Measurements from ENCODE around the gene SUMO2. TPM values are rescaled to one million over a fixed set of nuclear protein-coding genes. Genes with fewer than 3 reads are reported as not detected.

Gene SUMO2
- polyA plus RNA-seq, 3 donors = 64.9 to 318 (median 282) TPM

- peaks cover 17 to 21% of the 10 kb centered on the region in 2 donors for H3K4me1 ChIP-seq (ENCODE audit: control insufficient read depth in 1 of 2, insufficient read depth in 2 of 2, low read length in 2 of 2)
- H3K4me3 Mint-ChIP-seq = no peak overlapping the region
- peaks cover 32% of the 10 kb centered on the region for H3K79me2 ChIP-seq (ENCODE audit: insufficient read depth, low read length)
- WGBS (ENCODE audit: insufficient coverage) = 97% methylated on average over 6 of the region's 9 CpGs
- peak overlapping the region; percentile 93 for H2AFZ ChIP-seq (ENCODE audit: insufficient read depth, low read depth, low read length, poor library complexity, severe bottlenecking)
- peaks cover 25% of the 10 kb centered on the region for H3K4me1 Mint-ChIP-seq
- H3K27ac ChIP-seq (ENCODE audit: low read depth in 1 of 2, low read length in 2 of 2) = peak overlapping the region in 1 of 2 donors; percentile 88
- DNase-seq = no peak
- H3K9me3 Mint-ChIP-seq = no peaks in the 10 kb centered on the region
- H3K36me3 Mint-ChIP-seq = peaks cover 4 to 12% of the 10 kb centered on the region in 2 donors
- intact Hi-C loops (cut with micrococcal nuclease) = loop anchor here (2.0 to 5.0 kb wide), 2 partner anchors 29 to 137 kb away; partner anchors contain the start of genes ATP5PD (in 2 of the 2), KCTD2 (in 2 of the 2) and JPT1 (in 1 of the 2)
- H3K27me3 Mint-ChIP-seq (ENCODE audit: low read depth in 3 of 3) = peaks cover 2 to 4% (median 2%) of the 10 kb centered on the region in 3 donors
- no peak overlapping the region for H3K9ac ChIP-seq (ENCODE audit: insufficient read depth, low read length, poor library complexity, severe bottlenecking)
- no peaks in the 10 kb centered on the region for H3K27me3 ChIP-seq (ENCODE audit: control insufficient read depth in 2 of 2, insufficient read depth in 2 of 2, low read length in 2 of 2)
- no peak for TF ChIP-seq CTCF (IDR thresholded peaks at IDR 0.05)
- peaks cover 30% of the 10 kb centered on the region for H4K20me1 ChIP-seq (ENCODE audit: insufficient read depth, low read length)
- H3K36me3 ChIP-seq (replicated peaks in 1 of 2; ENCODE audit: control insufficient read depth in 1 of 2, insufficient read depth in 2 of 2, low read length in 2 of 2) = peaks cover 7 to 13% of the 10 kb centered on the region in 2 donors
- H3K9me3 ChIP-seq (replicated peaks in 1 of 2; ENCODE audit: control insufficient read depth in 1 of 2, insufficient read depth in 1 of 2, low read length in 2 of 2) = no peaks in the 10 kb centered on the region
- H3K4me3 ChIP-seq (replicated peaks in 1 of 3; ENCODE audit: low read depth in 2 of 3, low read length in 3 of 3) = peak overlapping the region in 1 of 3 experiments; percentile 93
- peak overlapping the region; percentile 80 for H3K4me2 ChIP-seq (replicated peaks; ENCODE audit: extremely low read depth, low read length, poor library complexity, severe bottlenecking)
- peak overlapping the region in 6 of 7 donors; percentile 96 to 99 (median 97) for H3K27ac Mint-ChIP-seq
Measured at GRCh38 chr17:75183999-75184884, 1.5 kb upstream of the SUMO2 start.

GRCh38 chr17:75182319-75182568 is 515 bp downstream of the SUMO2 start:
- Mint-ChIP-seq H3K27me3 (ENCODE audit: low read depth in 3 of 3) (peaks cover 0 to 2% (median 0%) of the 10 kb centered on the region in 3 donors), H3K36me3 (peaks cover 7 to 26% of the 10 kb centered on the region in 2 donors), H3K9me3 (no peaks in the 10 kb centered on the region), H3K4me1 (peaks cover 22% of the 10 kb centered on the region), H3K27ac (peak overlapping the region; percentile 69 to 96 (median 91)), H3K4me3 (peak overlapping the region; percentile 89 to 96)
- no peaks in the 10 kb centered on the region for H3K27me3 ChIP-seq (ENCODE audit: control insufficient read depth in 2 of 2, insufficient read depth in 2 of 2, low read length in 2 of 2)
- peak overlapping the region; percentile 92 to 96 for H3K27ac ChIP-seq (ENCODE audit: low read depth in 1 of 2, low read length in 2 of 2)
- H3K36me3 ChIP-seq (replicated peaks in 1 of 2; ENCODE audit: control insufficient read depth in 1 of 2, insufficient read depth in 2 of 2, low read length in 2 of 2) = peaks cover 19 to 32% of the 10 kb centered on the region in 2 donors
- H3K79me2 ChIP-seq (ENCODE audit: insufficient read depth, low read length) = peaks cover 52% of the 10 kb centered on the region
- H3K9me3 ChIP-seq (replicated peaks in 1 of 2; ENCODE audit: control insufficient read depth in 1 of 2, insufficient read depth in 1 of 2, low read length in 2 of 2) = no peaks in the 10 kb centered on the region
- H3K4me2 ChIP-seq (replicated peaks; ENCODE audit: extremely low read depth, low read length, poor library complexity, severe bottlenecking) = peak overlapping the region; percentile 80
- H2AFZ ChIP-seq (ENCODE audit: insufficient read depth, low read depth, low read length, poor library complexity, severe bottlenecking) = peak overlapping the region; percentile 64
- under 1% methylated on average over 33 of the region's 33 CpGs for WGBS (ENCODE audit: insufficient coverage)
- peaks cover 17 to 21% of the 10 kb centered on the region in 2 donors for H3K4me1 ChIP-seq (ENCODE audit: control insufficient read depth in 1 of 2, insufficient read depth in 2 of 2, low read length in 2 of 2)
- peak overlapping the region; percentile 85 to 96 (median 93) for H3K4me3 ChIP-seq (replicated peaks in 1 of 3; ENCODE audit: low read depth in 2 of 3, low read length in 3 of 3)
- peak; percentile 44 for TF ChIP-seq CTCF (IDR thresholded peaks at IDR 0.05)
- H3K9ac ChIP-seq (ENCODE audit: insufficient read depth, low read length, poor library complexity, severe bottlenecking) = peak overlapping the region; percentile 97
- intact Hi-C loops (cut with micrococcal nuclease) = loop anchor here (2.0 to 5.0 kb wide), 2 partner anchors 27 to 135 kb away; partner anchors contain the start of genes ATP5PD (in 2 of the 2), KCTD2 (in 2 of the 2) and JPT1 (in 1 of the 2)
- DNase-seq = no peak
- H4K20me1 ChIP-seq (ENCODE audit: insufficient read depth, low read length) = peaks cover 49% of the 10 kb centered on the region

Measured in CD14-positive monocyte (primary cell).